ENCODE data around the gene RUNX1. TPM values are rescaled to one million over a fixed set of nuclear protein-coding genes. Genes with fewer than 3 reads are reported as not detected.

The RUNX1 gene
- total RNA-seq, 1 donor from 2014 or later = 23.9 TPM

DNA sequence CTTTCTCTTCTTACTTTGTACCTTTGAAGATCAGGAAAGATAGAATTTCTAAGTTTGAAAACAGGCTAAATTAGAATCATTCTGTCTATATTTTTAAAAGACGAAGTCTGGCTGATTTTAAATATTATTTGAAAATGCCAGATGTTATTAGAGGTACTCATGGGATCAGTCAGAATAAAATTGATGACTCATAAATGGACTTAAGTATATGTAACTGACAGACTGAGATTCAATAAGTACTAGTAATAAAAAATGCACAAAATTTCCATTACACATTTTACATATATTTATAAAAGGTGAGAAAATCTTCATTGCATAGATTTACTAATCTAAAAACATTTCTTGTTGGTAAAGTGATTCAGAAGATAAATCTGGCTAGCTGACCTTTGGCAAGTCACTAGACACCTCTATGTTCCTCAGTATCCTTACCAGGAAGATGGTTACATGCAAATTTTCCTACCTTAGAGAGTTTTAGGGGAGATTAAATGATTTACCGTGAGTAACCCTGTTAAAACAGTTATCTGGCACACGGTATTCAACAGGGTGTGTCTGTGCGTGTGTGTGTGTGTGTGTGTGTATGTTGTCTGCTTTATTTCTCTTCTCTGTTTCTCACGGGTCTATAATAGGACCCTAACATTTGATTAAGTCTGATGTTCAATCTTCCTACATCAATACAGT is 189.0 kb downstream of the RUNX1 start:
- peaks cover 48% of the 10 kb centered on the region for H3K36me3 Mint-ChIP-seq (ENCODE audit: unreplicated experiment)
- H3K4me1 Mint-ChIP-seq (ENCODE audit: unreplicated experiment) = peaks cover 55% of the 10 kb centered on the region
- no peak overlapping the region for H3K27ac Mint-ChIP-seq (ENCODE audit: unreplicated experiment)

DNA sequence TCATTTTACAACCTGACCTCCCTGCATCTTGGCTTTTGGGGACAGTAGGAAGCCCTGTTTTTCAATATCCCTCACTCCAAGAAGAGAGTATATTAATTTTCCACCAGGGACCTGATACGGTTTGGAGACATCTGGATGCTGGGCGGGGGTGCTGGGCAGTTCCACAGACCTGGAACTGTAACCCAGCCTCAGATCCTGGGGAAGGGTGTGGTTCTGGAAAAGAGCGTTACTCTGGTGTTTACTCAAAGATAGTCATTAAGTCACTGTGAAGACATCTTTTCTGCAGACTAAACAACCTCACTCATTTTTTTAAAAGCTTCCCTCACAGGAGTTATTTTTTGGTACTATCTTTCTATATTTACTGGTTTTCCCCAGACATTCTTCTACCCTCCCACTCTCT is 190.5 kb downstream of the RUNX1 start:
- H3K4me1 Mint-ChIP-seq (ENCODE audit: unreplicated experiment) = peaks cover 40% of the 10 kb centered on the region
- DNase-seq (ENCODE audit: extremely low spot score, unreplicated experiment) = peak; percentile 23
- no peak overlapping the region for H3K27ac Mint-ChIP-seq (ENCODE audit: unreplicated experiment)
- peaks cover 56% of the 10 kb centered on the region for H3K36me3 Mint-ChIP-seq (ENCODE audit: unreplicated experiment)
- no peak overlapping the region for H3K4me3 Mint-ChIP-seq (ENCODE audit: unreplicated experiment)
- no peaks in the 10 kb centered on the region for H3K27me3 Mint-ChIP-seq (ENCODE audit: unreplicated experiment)
- no peaks in the 10 kb centered on the region for H3K9me3 Mint-ChIP-seq (ENCODE audit: unreplicated experiment)
- TF ChIP-seq, protein P1, sequence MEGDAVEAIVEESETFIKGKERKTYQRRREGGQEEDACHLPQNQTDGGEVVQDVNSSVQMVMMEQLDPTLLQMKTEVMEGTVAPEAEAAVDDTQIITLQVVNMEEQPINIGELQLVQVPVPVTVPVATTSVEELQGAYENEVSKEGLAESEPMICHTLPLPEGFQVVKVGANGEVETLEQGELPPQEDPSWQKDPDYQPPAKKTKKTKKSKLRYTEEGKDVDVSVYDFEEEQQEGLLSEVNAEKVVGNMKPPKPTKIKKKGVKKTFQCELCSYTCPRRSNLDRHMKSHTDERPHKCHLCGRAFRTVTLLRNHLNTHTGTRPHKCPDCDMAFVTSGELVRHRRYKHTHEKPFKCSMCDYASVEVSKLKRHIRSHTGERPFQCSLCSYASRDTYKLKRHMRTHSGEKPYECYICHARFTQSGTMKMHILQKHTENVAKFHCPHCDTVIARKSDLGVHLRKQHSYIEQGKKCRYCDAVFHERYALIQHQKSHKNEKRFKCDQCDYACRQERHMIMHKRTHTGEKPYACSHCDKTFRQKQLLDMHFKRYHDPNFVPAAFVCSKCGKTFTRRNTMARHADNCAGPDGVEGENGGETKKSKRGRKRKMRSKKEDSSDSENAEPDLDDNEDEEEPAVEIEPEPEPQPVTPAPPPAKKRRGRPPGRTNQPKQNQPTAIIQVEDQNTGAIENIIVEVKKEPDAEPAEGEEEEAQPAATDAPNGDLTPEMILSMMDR (IDR thresholded peaks at IDR 0.05) = no peak

More for the DNA sequence above, 189.0 kb downstream of the RUNX1 start:
- Mint-ChIP-seq H3K4me3 (ENCODE audit: unreplicated experiment) (no peak overlapping the region), H3K27me3 (ENCODE audit: unreplicated experiment) (no peaks in the 10 kb centered on the region), H3K9me3 (ENCODE audit: unreplicated experiment) (no peaks in the 10 kb centered on the region)
- TF ChIP-seq, protein P1 (IDR thresholded peaks at IDR 0.05) = no peak
- DNase-seq (ENCODE audit: extremely low spot score, unreplicated experiment) = no peak

DNA sequence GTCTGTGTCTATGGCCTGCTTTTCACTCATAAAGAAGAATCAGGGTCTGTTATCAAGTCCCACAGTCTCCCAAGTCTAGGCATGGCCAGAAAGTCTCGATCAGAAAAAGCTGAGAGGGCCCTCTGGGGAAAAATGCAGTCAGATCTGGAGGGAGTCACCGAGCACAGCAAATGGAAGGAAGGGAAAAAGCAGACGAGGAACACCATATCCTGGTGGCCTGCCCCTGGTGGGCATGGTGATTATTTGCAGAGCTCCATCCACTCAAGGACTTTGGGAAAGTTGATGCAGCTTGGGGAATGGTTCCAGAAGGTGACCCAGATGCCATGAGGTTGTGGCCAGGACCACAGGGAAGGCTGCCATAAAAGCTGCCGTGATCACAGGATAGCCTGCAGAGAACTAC is 191.2 kb downstream of the RUNX1 start:
- H3K36me3 Mint-ChIP-seq (ENCODE audit: unreplicated experiment) = peaks cover 51% of the 10 kb centered on the region
- no peak overlapping the region for H3K4me3 Mint-ChIP-seq (ENCODE audit: unreplicated experiment)

DNA sequence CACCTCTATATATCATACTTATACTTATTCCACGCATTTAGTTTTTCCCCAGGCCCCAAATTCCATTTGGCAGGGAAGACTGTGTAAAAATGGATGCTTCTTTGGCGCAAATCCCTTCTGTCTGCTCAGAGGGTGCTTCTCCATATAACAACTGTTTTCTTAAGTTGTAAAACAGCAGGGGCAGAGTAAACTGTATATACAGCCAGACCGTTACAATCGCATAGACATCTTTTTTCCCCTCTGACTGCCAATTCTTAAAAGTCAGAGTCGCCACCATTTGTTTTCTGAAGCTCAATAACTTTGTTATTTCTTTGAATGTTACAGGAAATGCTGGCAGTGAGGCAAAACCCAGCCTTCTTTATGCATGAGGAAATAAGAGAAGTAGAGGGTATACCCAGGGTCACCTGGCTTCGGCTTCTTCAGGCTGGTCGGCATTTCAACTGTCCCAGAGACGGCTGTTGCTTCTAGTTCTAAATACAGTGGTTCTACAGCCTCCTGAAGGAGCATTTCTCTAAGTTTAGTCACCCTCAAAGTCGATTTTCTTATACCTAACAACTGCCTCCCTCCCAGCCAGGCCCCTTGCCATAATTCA is 191.9 kb downstream of the RUNX1 start:
- H3K27me3 Mint-ChIP-seq (ENCODE audit: unreplicated experiment) = no peaks in the 10 kb centered on the region
- DNase-seq (ENCODE audit: extremely low spot score, unreplicated experiment) = peak; percentile 40
- peaks cover 53% of the 10 kb centered on the region for H3K36me3 Mint-ChIP-seq (ENCODE audit: unreplicated experiment)
- no peaks in the 10 kb centered on the region for H3K9me3 Mint-ChIP-seq (ENCODE audit: unreplicated experiment)
- peak overlapping the region; percentile 18 for H3K27ac Mint-ChIP-seq (ENCODE audit: unreplicated experiment)
- no peak overlapping the region for H3K4me3 Mint-ChIP-seq (ENCODE audit: unreplicated experiment)
- peaks cover 45% of the 10 kb centered on the region for H3K4me1 Mint-ChIP-seq (ENCODE audit: unreplicated experiment)
- TF ChIP-seq, protein P1 (IDR thresholded peaks at IDR 0.05) = no peak

More for the DNA sequence above, 191.2 kb downstream of the RUNX1 start:
- Mint-ChIP-seq H3K27ac (ENCODE audit: unreplicated experiment) (peak overlapping the region; percentile 66), H3K9me3 (ENCODE audit: unreplicated experiment) (no peaks in the 10 kb centered on the region), H3K27me3 (ENCODE audit: unreplicated experiment) (no peaks in the 10 kb centered on the region), H3K4me1 (ENCODE audit: unreplicated experiment) (peaks cover 40% of the 10 kb centered on the region)
- peak; percentile 44 for DNase-seq (ENCODE audit: extremely low spot score, unreplicated experiment)
- TF ChIP-seq, protein P1 (IDR thresholded peaks at IDR 0.05) = no peak

DNA sequence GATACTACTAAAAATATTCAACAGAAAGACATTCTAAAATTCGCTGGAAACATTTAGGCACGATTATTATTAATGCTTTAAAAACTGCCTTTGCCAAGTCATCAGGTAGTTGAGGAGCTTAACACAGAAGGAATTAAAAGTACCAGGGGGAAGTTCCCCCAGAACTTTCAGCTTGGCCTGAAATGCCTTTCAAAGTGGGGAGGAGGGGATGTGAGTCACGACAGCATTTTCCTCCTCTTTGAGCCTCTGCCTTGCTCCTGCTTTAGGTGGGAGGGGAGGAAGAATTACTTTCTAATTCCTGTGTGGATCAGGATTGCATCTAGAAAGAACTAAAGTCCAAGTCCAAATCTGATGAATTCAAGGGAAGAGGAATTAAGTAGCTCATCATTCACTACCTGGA is 196.7 kb downstream of the RUNX1 start:
- H3K4me1 Mint-ChIP-seq (ENCODE audit: unreplicated experiment) = peaks cover 17% of the 10 kb centered on the region
- TF ChIP-seq, protein P1 (IDR thresholded peaks at IDR 0.05) = no peak

More for the DNA sequence above, 196.7 kb downstream of the RUNX1 start:
- no peak overlapping the region for H3K4me3 Mint-ChIP-seq (ENCODE audit: unreplicated experiment)
- no peaks in the 10 kb centered on the region for H3K27me3 Mint-ChIP-seq (ENCODE audit: unreplicated experiment)
- peaks cover 40% of the 10 kb centered on the region for H3K36me3 Mint-ChIP-seq (ENCODE audit: unreplicated experiment)
- no peak for DNase-seq (ENCODE audit: extremely low spot score, unreplicated experiment)
- no peak overlapping the region for H3K27ac Mint-ChIP-seq (ENCODE audit: unreplicated experiment)
- no peaks in the 10 kb centered on the region for H3K9me3 Mint-ChIP-seq (ENCODE audit: unreplicated experiment)

Measured in osteocyte (in vitro differentiated cells).